Right forelimb (tissue), 1 donor: ENCODE results near the gene WFS1.

Experiments used
- DNase-seq: peaks from one replicate; pipeline ENCODE4 v3.0.0-alpha.2; 2018

Gene WFS1

DNA sequence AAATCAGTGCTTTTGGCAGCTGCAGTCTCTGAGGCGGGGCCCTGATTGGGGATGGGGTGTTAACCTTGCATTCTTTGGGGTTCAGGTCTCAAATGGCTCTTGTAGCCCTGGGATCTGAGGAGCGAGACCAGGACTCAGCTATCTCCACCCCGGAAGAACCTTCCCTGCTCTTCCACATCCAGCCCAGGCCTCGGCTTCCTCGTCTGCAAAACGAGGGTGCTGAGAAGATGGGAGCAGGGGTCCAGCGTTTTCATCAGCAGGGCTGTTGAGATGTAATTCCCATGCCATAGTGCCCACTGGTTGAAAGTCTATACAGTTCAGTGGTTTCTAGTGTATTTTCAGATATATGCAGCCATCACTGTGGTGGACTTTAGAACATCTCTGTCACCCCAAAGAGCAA is 34.6 kb upstream of the WFS1 start:
- DNase-seq: no peak

DNA sequence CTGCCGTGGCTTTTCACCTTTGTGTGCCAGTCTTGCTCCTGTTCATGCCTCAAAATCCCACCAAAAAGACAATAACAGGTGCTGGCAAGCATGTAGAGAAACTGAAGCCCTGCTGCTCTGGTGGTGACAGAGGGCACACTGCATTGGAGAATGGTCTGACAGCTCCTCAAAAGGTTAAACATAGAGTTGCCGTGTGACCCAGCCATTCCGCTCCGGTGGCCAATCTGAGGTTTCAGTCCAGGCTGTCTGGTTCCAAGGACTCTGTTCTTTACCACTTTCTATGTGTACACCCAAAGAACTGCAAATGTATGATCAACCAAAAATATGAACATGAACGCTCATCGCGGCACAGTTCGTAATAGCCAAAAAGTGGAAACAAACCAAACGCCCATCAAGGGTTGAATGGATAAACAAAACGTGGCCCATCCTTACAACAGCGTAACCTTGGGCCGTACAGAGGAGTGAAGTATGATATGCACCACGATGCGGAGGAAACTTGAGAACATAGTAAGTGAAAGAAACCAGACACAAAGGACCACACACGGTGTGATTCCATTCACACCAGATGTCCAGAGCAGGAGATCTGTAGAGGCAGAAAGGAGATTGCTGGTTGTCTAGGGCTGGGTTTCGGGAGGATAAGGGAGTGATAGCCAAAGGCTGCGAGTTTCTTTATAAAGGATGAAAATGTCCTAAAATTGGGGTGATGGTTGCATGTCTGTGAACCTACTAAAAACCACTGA is 33.6 kb upstream of the WFS1 start:
- no peak for DNase-seq

GRCh38 chr4:6236816-6237390 is 32.7 kb upstream of the WFS1 start:
- no peak for DNase-seq

DNA sequence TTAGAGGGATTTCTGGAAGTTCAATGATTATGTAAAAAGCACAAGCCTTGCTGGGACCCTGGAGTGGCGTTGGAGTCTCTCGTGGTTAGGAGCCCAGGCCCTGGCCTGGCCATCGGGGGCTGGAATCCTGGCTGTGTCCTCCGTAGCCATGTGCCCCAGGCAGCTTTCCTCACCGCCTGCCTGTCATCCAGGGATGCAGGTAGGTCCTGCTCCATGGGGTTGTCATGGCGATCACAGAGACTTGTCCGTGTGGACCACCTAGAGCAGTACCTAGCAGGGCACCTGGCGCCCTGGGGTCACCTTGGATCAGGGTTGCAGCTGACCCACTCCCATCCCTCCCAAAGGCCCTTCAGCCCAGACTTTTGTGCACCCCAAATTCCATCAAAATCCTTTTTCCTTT is 30.2 kb upstream of the WFS1 start:
- DNase-seq: no peak

GRCh38 chr4:6239968-6240367 is 29.7 kb upstream of the WFS1 start:
- no peak for DNase-seq

DNA sequence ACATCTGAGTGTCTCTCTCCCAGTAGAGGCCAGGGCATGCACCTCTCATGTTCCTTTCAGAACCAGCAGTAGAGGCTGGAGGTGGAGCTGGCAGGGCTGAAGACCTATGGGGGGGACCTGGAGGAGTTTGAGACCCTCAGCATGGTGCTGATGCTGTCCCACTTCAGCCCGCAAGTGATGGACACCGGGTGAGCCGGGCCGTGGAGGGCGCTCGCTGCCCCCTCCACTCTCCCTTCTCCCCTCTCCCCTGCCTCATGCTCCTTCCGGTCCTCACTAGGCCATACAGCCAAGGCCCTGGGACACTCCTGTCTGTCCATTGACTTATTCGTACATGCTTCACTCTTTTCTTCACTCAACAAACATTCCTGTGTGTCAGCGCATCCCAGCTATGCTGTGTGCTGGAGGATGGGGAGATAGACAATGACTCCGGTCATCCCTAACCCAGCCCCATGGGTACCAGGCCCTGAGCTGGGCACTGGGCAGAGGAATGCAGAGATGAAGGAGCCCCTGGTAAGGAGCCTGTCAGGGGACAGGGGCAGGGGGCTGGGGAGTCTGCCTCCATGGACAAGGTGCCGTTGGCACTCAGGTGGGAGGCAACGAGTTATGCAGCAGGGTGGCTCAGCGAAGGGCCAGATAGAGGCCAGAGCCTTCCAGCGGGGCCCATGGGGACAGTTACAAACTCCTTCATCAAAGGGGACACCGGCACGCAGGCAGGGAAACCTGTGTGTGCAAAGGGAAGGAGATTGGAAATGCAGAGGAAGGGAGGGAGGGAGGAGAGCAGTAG is 28.4 kb upstream of the WFS1 start:
- DNase-seq: no peak

DNA sequence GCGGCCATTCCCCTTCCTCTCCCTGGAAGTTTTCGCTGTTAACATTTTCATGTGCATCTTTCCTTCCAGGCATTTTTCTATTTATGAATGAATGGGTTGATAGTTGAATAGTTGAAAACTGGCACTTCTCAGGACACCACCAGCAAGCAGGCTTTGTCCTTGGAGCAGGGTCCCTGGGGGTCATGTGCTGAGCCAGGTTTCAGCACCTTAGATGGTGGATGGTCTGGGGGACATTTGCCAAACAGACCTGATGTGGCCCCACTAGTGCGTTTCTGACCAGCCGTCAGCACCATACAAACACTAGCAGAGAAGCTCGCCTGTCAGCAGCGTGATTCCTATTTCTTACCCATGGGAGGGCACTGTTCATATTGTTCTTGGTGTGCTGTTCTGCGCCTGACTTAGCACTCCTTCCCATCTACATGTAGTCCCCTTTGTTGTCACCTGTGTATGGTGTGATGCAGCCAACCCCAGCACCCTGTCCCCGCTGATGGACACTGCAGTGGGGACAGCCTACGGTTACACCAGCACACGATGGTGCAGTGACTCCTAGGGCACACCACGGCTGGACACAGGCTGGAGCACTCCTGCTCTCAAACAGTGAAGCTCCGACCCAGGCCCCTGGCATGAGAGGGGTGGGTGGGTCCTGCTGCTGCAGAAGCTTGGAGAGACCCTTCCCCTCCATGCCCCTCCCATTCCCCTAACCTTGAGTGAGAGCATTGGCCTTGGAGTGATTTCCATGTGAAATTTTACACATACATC is 27.2 kb upstream of the WFS1 start:
- no peak for DNase-seq

DNA sequence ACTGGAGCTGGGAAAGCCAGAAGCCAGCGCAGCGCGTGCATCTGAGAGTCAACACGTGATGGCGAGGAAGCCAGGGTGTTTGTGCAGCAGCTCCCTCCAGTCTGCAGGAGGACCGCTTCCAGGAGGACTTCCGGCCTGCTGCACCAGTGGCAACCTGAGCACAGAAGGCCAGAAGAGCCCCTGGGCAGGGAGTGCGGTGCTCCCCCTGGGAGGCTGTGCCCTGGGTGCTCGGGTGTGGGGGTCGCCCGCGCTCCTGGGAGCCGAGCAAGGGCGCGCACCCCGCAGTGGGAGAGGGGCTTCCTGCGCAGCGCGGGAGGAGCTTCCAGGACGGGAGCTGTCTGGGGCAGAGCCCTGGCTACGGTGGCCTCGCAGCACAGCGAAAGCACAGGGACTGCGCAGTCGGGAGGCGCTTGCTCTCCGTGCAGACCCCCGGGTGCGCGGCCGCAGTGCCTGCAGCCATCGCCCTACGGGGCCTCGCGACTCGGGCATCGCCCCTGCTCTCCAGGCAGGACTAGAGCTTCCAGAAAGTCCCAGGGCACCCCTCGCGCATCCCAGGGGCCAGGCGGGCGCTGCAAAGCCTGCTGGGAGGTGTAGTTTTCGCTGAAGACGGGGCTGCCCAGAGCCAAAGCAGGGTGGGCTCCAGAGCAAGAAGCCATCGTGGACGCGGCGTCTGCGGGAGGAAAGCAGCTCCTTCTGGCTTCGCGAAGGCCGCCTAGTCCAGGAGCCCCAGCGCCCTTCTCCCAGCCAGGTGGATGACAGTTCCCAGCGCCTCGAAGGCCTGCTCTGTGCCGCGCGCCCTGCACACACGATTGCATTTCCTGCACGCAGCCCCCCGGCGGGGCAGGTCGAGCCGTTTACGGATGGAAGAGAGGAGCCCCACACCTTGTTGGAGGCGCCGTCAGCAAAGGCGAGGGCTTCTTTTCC is 24.1 kb upstream of the WFS1 start:
- DNase-seq: peak; percentile 58

- no peak for DNase-seq
Observed at GRCh38 chr4:6246170-6246634, 23.4 kb upstream of the WFS1 start.

DNA sequence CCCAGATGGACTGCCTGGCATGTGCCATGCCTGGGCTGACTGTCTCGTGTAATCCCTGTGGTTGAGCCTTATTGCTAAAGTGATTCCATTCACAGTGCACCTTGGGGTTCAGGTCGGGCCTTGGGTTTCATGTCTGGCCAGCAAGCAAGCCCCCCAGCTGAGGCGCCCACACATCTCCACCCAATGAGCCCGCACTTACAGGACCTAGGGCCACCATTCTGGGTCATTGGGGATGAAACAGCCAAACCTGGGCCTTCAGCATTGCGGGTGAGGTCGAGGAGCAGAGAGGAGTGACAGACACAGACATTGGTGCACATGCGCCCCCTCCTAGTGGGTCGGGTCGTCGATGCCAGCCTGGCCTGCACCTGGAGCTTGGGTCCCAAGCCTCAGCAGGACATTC is 21.3 kb upstream of the WFS1 start:
- no peak for DNase-seq

- DNase-seq: no peak
Observed at GRCh38 chr4:6250235-6250983, 19.2 kb upstream of the WFS1 start.

DNA sequence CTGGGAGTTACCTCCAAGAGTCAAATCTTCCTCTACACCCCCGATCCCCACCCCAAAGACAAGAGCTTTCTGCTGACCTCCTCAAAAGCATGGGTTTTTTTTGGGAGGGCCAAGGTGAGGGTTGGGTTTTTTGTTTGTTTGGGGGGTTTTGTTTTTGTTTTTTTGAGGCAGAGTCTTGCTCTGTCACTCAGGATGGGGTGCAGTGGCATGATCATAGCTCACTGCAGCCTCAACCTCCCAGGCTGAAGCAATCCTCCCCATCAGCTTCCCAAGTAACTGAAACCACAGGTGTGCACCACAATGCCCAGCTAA is 18.7 kb upstream of the WFS1 start:
- no peak for DNase-seq

DNA sequence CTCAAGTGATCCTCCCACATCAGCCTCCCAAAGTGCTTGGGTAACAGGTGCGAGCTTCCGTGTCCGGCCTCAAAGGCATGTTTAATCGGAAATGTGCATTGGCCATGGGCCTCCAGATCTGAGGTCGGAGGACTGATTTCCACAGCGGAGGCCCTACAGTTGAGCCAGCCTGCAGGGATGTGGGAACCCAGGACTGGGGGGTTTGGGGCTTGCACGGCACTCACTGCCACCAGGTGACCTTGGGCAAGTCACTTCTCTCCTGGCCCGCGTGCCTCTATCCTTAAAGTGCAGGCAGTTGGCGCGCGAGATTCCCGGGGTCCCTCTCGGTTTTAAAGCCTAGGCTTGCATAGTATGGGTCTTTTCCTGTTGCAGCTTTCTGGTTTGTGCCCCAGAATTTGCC is 18.3 kb upstream of the WFS1 start:
- no peak for DNase-seq

DNA sequence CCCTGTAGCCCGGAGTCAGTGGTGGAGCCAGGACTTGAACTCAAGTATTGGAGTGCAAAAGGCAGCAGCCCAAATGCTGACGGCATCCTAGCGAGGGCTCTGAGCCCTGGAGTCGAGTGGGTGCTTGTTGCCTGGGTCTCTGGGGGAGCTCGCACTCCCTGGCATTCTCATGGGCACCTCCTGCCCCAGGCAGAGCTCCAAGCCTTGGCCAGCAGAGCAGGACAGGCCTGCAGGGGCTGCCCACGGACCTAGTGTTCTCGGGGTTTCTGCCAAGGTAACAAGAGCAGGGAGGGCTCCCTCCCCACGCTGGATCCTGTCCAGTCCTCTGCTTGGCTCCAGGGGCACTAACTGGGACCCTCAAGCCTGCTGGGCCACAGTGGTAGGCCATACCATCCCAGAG is 17.6 kb upstream of the WFS1 start:
- no peak for DNase-seq

DNA sequence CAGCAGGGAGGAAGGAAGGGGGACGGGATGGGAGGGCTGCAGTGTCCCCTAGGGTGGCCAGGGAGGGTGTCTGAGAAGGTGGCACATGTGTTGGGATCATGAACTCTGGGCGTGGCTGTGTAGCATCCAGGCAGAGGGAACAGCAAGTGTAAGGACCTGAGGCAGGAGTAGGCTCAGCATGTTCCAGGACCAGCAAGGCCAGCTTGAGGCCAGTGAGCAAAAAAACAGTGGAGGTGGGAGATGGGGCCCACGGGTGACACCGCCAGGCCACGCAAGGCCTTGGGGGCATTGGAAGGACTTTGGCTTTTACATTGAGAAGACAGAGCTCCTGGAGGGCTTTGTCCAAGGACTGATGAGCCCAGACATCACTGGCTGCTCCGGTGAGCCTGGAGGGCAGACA is 16.5 kb upstream of the WFS1 start:
- no peak for DNase-seq

DNA sequence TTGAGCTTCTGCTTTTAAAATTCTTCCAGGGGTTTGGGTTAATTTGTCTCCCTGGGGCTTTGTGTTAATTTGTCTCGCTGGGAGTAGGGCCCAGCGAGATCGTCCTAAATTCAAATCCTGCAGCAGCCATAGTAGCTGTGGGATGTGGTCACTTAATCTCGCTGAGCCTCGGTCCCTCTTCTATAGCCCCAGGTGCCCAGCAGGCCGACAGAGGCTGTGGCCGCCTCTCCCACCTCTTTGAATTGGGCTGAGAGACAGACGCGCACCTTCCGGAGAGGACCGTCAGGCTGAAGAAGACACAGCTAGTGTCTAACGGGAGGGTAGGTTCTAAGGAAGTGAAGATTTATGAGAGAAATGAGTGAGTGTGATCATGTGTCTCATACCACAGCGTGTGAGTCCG is 15.7 kb upstream of the WFS1 start:
- DNase-seq: no peak

GRCh38 chr4:6256141-6256540 is 13.5 kb upstream of the WFS1 start:
- no peak for DNase-seq

DNA sequence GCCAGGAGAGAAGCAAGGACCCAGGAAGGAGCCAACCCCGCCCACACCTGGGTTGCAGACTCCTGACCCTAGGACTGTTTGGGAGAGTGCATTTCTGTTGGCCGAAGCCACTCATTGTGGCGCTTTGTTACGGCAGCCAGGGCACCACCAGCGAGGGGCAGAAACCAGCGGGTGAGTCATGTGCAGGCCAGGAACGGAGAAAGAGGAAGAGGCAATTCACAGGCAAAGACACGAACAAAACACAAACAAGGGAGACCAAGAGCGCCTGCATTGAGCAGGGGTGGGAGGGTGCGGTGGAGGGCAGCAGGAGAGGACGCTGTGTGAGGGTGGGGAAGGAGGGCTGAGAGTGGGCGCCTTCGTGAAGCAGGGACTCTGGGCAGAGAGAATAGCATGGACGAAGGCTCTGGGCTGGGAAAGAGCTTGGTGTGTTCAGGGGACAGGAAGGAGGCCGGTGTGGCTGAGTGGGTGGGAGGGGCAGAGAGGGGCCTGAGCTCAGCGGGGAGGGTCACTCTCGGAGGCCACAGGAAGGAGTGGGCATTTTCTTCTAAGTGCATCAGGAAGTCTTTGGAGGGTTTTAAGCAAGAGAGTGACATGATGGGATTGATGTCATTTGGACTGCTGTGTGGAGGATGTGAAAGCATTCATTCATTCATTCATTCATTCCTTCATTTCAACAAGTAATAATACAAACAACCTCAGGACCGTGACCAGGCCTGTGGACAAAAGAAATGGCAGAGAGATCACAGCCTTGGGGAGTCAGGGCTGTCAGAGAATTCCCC is 12.2 kb upstream of the WFS1 start:
- no peak for DNase-seq

GRCh38 chr4:6258026-6258360 is 11.7 kb upstream of the WFS1 start:
- no peak for DNase-seq

GRCh38 chr4:6258741-6259140 is 10.9 kb upstream of the WFS1 start:
- no peak for DNase-seq

DNA sequence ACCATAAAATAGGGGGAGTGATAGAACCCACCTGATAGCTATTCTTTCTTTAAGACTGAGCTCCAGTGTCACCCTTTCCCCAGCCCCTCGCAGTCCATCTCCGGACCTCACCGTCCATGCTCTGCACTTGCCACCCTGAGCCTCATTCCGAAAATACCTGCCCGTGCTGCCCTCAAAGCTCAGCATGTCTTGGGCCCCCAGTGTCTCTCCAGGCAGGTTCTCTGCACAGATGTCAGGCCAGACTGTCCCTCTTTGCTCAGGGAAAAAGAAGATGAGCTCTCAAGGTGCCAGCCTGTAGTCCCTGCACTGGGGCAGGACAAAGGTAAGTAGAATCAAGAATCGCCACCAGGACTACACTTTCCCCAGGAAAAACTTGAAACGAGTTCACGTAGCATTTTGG is 9.8 kb upstream of the WFS1 start:
- no peak for DNase-seq
